ENCODE results near the gene RAB1B.

Gene RAB1B

GRCh38 chr11:66325263-66325671 is 56.8 kb downstream of the RAB1B start:
- DNase-seq: no peak

GRCh38 chr11:66326261-66327111 is 58.0 kb downstream of the RAB1B start:
- no peak for DNase-seq
